Adrenal gland (tissue), 5 donors: ENCODE data around the gene LTO1.

Experiments used
- POLR2A ChIP-seq, 2 donors: fragments of 450-650 bp; IDR thresholded peaks; one replicate each; pipeline ENCODE4 v1.6.1; 2017; ENCODE audit warnings: antibody characterized with exemption in 2 of 2, mild to moderate bottlenecking in 2 of 2, moderate library complexity in 1 of 2
- TF ChIP-seq, protein P1 (sequence below), 6 experiments: fragments of 450-650 bp in 4 of 6; fragments of 200-600 bp in 2 of 6; sonication (generic) in 1 of 6; IDR thresholded peaks; 1 replicate in 5 of 6; 2 replicates in 1 of 6; pipeline versions ENCODE4 v1.5.1 to v1.8.0; 2016 to 2021; ENCODE audit warnings: antibody characterized with exemption in 6 of 6, mild to moderate bottlenecking in 2 of 6, moderate library complexity in 1 of 6
- donor health status: DM: no; HTN: no; CAD: no.

DNA sequence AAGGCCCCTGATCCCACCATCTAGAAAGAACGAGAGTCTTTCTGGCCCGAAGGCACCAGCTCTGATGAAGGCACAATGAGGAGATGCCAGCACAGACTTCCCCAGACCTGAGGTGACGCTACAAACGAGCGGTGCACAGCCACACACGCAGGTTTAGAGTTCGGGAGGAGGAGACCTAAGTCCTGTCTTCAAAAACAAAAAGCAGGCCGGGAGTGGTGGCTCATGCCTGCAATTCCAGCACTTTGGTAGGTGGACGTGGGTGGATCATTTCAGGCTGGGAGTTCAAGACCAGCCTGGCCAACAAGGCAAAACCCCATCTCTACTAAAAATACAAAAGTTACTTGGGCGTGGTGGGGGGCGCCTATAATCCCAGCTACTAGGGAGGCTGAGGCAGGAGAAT lies 9.5 kb downstream of the LTO1 start:
- no peak for TF ChIP-seq POLR2A (IDR thresholded peaks at IDR 0.05)
- TF ChIP-seq, protein P1, sequence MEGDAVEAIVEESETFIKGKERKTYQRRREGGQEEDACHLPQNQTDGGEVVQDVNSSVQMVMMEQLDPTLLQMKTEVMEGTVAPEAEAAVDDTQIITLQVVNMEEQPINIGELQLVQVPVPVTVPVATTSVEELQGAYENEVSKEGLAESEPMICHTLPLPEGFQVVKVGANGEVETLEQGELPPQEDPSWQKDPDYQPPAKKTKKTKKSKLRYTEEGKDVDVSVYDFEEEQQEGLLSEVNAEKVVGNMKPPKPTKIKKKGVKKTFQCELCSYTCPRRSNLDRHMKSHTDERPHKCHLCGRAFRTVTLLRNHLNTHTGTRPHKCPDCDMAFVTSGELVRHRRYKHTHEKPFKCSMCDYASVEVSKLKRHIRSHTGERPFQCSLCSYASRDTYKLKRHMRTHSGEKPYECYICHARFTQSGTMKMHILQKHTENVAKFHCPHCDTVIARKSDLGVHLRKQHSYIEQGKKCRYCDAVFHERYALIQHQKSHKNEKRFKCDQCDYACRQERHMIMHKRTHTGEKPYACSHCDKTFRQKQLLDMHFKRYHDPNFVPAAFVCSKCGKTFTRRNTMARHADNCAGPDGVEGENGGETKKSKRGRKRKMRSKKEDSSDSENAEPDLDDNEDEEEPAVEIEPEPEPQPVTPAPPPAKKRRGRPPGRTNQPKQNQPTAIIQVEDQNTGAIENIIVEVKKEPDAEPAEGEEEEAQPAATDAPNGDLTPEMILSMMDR (IDR thresholded peaks at IDR 0.05), result no peak
